Mammary epithelial cell (primary cell): Measurements from ENCODE around the gene ZBTB20.

ENCODE experiments used
- EZH2 ChIP-seq: IDR thresholded peaks from 2 replicates; pipeline ENCODE4 v1.6.1; 2012; ENCODE audit warnings: low read length, inconsistent platforms, borderline replicate concordance
- TF ChIP-seq, protein P1 (sequence below), 2 donors: IDR thresholded peaks in 1 of 2; conservative IDR thresholded peaks in 1 of 2; 2 replicates each; pipeline ENCODE4 v1.5.1; 2011 to 2012; ENCODE audit warnings: inconsistent platforms in 2 of 2, low read length in 2 of 2, mild to moderate bottlenecking in 2 of 2, control low read depth in 1 of 2, low read depth in 1 of 2; ENCODE audit not compliant: insufficient read depth in 1 of 2; ENCODE audit errors: extremely low read depth in 1 of 2

- TF ChIP-seq, protein P1, sequence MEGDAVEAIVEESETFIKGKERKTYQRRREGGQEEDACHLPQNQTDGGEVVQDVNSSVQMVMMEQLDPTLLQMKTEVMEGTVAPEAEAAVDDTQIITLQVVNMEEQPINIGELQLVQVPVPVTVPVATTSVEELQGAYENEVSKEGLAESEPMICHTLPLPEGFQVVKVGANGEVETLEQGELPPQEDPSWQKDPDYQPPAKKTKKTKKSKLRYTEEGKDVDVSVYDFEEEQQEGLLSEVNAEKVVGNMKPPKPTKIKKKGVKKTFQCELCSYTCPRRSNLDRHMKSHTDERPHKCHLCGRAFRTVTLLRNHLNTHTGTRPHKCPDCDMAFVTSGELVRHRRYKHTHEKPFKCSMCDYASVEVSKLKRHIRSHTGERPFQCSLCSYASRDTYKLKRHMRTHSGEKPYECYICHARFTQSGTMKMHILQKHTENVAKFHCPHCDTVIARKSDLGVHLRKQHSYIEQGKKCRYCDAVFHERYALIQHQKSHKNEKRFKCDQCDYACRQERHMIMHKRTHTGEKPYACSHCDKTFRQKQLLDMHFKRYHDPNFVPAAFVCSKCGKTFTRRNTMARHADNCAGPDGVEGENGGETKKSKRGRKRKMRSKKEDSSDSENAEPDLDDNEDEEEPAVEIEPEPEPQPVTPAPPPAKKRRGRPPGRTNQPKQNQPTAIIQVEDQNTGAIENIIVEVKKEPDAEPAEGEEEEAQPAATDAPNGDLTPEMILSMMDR (conservative IDR thresholded peaks at IDR 0.05 in 1 of 2, IDR thresholded peaks at IDR 0.05 in 1 of 2; ENCODE audit: extremely low read depth in 1 of 2, insufficient read depth in 1 of 2, low read depth in 1 of 2, low read length in 2 of 2): no peak
- no peak for TF ChIP-seq EZH2
These were observed 48.6 kb downstream of the ZBTB20 start for GRCh38 chr3:115098354-115099073.
